Heart left ventricle (tissue), 16 donors: ENCODE data around the gene IPMK. TPM values are rescaled to one million over a fixed set of nuclear protein-coding genes. Genes with fewer than 3 reads are reported as not detected.

Experiments
- ATAC-seq, 4 donors: fragments of 200-7000 bp; cut with Tn5 transposase; one replicate each; pipeline ENCODE4 v1.9.1; 2020 to 2022; ENCODE audit warnings: moderate library complexity in 4 of 4, mild to moderate bottlenecking in 3 of 4, moderate number of reproducible peaks in 1 of 4
- DNase-seq, 5 donors: peaks; one replicate each; pipeline ENCODE4 v3.0.0-alpha.2; 2020
- H3K27ac ChIP-seq, 12 donors: fragments of 200-600 bp; sonication (generic) in 4 of 12; one replicate each; pipeline versions ENCODE4 v1.5.0 to v1.8.0; 2016 to 2022; ENCODE audit warnings: mild to moderate bottlenecking in 2 of 12
- H3K27me3 ChIP-seq, 9 donors: fragments of 200-600 bp; sonication (generic) in 2 of 9; one replicate each; pipeline versions ENCODE4 v1.5.1 to v1.8.0; 2016 to 2022; ENCODE audit warnings: mild to moderate bottlenecking in 3 of 9
- H3K36me3 ChIP-seq, 9 donors: fragments of 200-600 bp; sonication (generic) in 2 of 9; one replicate each; pipeline versions ENCODE4 v1.5.0 to v1.8.0; 2018 to 2022; ENCODE audit warnings: mild to moderate bottlenecking in 2 of 9
- H3K4me1 ChIP-seq, 12 donors: fragments of 200-600 bp; sonication (generic) in 4 of 12; one replicate each; pipeline versions ENCODE4 v1.5.0 to v1.8.0; 2016 to 2022; ENCODE audit warnings: mild to moderate bottlenecking in 3 of 12
- H3K4me3 ChIP-seq, 12 donors: fragments of 200-600 bp; sonication (generic) in 4 of 12; one replicate each; pipeline versions ENCODE4 v1.5.0 to v1.8.0; 2017 to 2022; ENCODE audit warnings: mild to moderate bottlenecking in 9 of 12, moderate library complexity in 4 of 12
- H3K9me3 ChIP-seq, 12 donors: fragments of 200-600 bp; sonication (generic) in 4 of 12; one replicate each; pipeline versions ENCODE4 v1.5.0 to v1.8.0; 2016 to 2022; ENCODE audit warnings: mild to moderate bottlenecking in 1 of 12
- POLR2A ChIP-seq, 2 donors: fragments of 450-650 bp; IDR thresholded peaks; one replicate each; pipeline ENCODE4 v1.6.1; 2017; ENCODE audit warnings: antibody characterized with exemption in 2 of 2, mild to moderate bottlenecking in 2 of 2, moderate library complexity in 2 of 2
- WGBS, 4 donors: extraction: QIAGEN DNeasy Blood & Tissue Kit in 2 of 4; methylation state at CpG; one replicate each; pipeline versions ENCODE4 v1.1.5 to v1.1.7; 2013 to 2018; 5-methylcytosine and 5-hydroxymethylcytosine counted together
- intact Hi-C, 10 donors: fragments of 100-400 bp; cut with DNase I; formaldehyde crosslinking; loops; one replicate each; pipeline versions ENCODE4 v1.11.1 to v1.14.2; 2022
- polyA plus RNA-seq, 2 donors: library from polyadenylated mRNA; stranded (reverse); fragments of 200-250 nt; gene quantifications; one replicate each; pipeline ENCODE4 v1.2.3, GENCODE V29; 2013
- total RNA-seq, 9 donors: library from RNA; depleted of rRNA in 2 of 9; stranded (reverse); fragments of >200 nt in 2 of 9; fragmentation: NEBNext Ultra II Directional in 3 of 9; extraction: Animal tissue kit (Norgen Biotek cat#: 25700) in 3 of 9; gene quantifications; one replicate each; pipeline versions ENCODE4 v1.1.0 to v1.2.4, GENCODE V29; 2016 to 2023
- TF ChIP-seq, protein P1 (sequence below), 12 donors: fragments of 200-600 bp; sonication (generic) in 4 of 12; IDR thresholded peaks; one replicate each; pipeline versions ENCODE4 v1.5.0 to v1.8.0; 2018 to 2022; ENCODE audit warnings: antibody characterized with exemption in 12 of 12, mild to moderate bottlenecking in 5 of 12
- donor health status: ischemic (EF 13 %, LVEDD 7.1; RV severe dilation, severe dysfunction).
- donor health status: healthy with polysubstance abuse.
- donor health status: DM: no; HTN: yes; CAD: no.
- donor health status: DM: no; HTN: no; CAD: no.
- donor health status: ischemic (EF 25% LVEDD 6.9; RV normal size, moderate dysfunction).
- donor health status: ischemic (EF 25% LVEDD 5.7; RV mildly dilated, moderate dysfunction).
- donor health status: healthy.
- donor health status: DM: yes; HTN: yes; CAD: no.
- donor health status: ischemic (EF 35%, LVEDD 5.7; RV mildly dilated, moderate dysfunction).
- donor health status: nonischemic (EF 11% LVEDD 7.7; RV severe dilation, severe dysfunction).
- donor health status: DM: yes; HTN: yes; CAD: no.
- donor health status: PGD.
- donor health status: ischemic (EF 29% LVEDD 5.4; RV normal size, mild dysfunction).
- donor health status: nonischemic (EF 23%, LVEDD 6.1; RV moderate dilation, normal function).

Gene IPMK
- total and polyA plus RNA-seq, 11 donors, result 0.95 to 4.2 (median 2.4) TPM

DNA sequence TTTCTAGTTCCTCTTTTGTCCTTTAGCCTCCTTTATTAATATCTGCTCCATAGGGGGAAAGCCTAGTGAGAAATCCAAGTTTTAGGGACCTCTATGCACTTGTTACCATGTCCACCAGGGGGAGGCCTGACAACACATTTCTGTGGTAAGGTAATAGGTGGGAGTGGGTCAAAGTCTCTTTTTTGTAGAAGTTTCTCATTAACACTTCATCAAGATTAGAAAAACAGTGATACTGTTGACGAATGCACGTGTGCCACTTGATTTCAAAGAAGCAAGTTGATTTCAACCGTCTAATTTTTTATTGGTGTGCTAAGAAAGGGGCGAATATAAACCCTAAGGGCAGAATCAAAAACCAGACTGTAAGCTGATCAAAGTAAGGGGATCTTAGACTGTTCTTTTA lies 31.9 kb upstream of the IPMK start:
- TF ChIP-seq, protein P1, sequence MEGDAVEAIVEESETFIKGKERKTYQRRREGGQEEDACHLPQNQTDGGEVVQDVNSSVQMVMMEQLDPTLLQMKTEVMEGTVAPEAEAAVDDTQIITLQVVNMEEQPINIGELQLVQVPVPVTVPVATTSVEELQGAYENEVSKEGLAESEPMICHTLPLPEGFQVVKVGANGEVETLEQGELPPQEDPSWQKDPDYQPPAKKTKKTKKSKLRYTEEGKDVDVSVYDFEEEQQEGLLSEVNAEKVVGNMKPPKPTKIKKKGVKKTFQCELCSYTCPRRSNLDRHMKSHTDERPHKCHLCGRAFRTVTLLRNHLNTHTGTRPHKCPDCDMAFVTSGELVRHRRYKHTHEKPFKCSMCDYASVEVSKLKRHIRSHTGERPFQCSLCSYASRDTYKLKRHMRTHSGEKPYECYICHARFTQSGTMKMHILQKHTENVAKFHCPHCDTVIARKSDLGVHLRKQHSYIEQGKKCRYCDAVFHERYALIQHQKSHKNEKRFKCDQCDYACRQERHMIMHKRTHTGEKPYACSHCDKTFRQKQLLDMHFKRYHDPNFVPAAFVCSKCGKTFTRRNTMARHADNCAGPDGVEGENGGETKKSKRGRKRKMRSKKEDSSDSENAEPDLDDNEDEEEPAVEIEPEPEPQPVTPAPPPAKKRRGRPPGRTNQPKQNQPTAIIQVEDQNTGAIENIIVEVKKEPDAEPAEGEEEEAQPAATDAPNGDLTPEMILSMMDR (IDR thresholded peaks at IDR 0.05), result peak; percentile 61 to 87 (median 77)
- no peak for TF ChIP-seq POLR2A (IDR thresholded peaks at IDR 0.05)
- no peaks in the 10 kb centered on the region for H3K36me3 ChIP-seq
- DNase-seq, result peak in 4 of 5 donors; percentile 34 to 53 (median 42)
- H3K27ac ChIP-seq, result no peak overlapping the region
- H3K9me3 ChIP-seq, result no peaks in the 10 kb centered on the region
- no peak overlapping the region for H3K4me3 ChIP-seq
- peaks cover 0 to 3% (median 0%) of the 10 kb centered on the region in 9 donors for H3K27me3 ChIP-seq
- 13 to 17% (median 16%) methylated on average over 4 of the region's 4 CpGs for WGBS, 4 donors
- peak in 3 of 4 donors; percentile 65 to 71 (median 69) for ATAC-seq
- intact Hi-C loops, result loop anchor here in 1 of 10 donors (5.0 kb wide), 1 partner anchor 88 kb away; the partner anchor contains the start of gene TFAM
- peaks cover 0 to 3% (median 0%) of the 10 kb centered on the region in 12 donors for H3K4me1 ChIP-seq

GRCh38 chr10:58293989-58294388 lies 26.3 kb upstream of the IPMK start:
- DNase-seq (no peak), ATAC-seq (no peak)
- intact Hi-C loops, result loop anchor here in 2 of 10 donors (5.0 kb wide), 1 partner anchor 117 kb away; no protein-coding TSS in a partner anchor
- Histone ChIP-seq H3K27me3 (no peaks in the 10 kb centered on the region), H3K27ac (no peak overlapping the region), H3K4me3 (no peak overlapping the region), H3K36me3 (peaks cover 0 to 10% (median 0%) of the 10 kb centered on the region in 9 donors), H3K9me3 (no peaks in the 10 kb centered on the region), H3K4me1 (no peaks in the 10 kb centered on the region)
- TF ChIP-seq POLR2A (IDR thresholded peaks at IDR 0.05), result no peak
- TF ChIP-seq, protein P1 (IDR thresholded peaks at IDR 0.05), result no peak
- 61 to 75% (median 66%) methylated on average over 5 of the region's 5 CpGs for WGBS, 4 donors

- H3K4me3 ChIP-seq, result no peak overlapping the region
- intact Hi-C loops, result loop anchor here (1.0 to 5.0 kb wide), 4 partner anchors 113 to 115 kb away; no protein-coding TSS in a partner anchor
- 68 to 81% (median 72%) methylated on average over 5 of the region's 5 CpGs for WGBS, 4 donors
- peak in 1 of 5 donors; percentile 24 for DNase-seq
- peak; percentile 37 to 75 (median 70) for ATAC-seq
- H3K4me1 ChIP-seq, result no peaks in the 10 kb centered on the region
- TF ChIP-seq POLR2A (IDR thresholded peaks at IDR 0.05), result no peak
- TF ChIP-seq, protein P1 (IDR thresholded peaks at IDR 0.05), result peak; percentile 60 to 83 (median 71)
- H3K9me3 ChIP-seq, result no peaks in the 10 kb centered on the region
- no peak overlapping the region for H3K27ac ChIP-seq
- H3K36me3 ChIP-seq, result peaks cover 0 to 29% (median 0%) of the 10 kb centered on the region in 9 donors
- H3K27me3 ChIP-seq, result no peaks in the 10 kb centered on the region
These were observed 24.0 kb upstream of the IPMK start for GRCh38 chr10:58291538-58292174.

GRCh38 chr10:58282615-58283014 lies 14.9 kb upstream of the IPMK start:
- ATAC-seq (peak in 3 of 4 donors; percentile 31 to 95 (median 69)), DNase-seq (no peak)
- no peak for TF ChIP-seq POLR2A (IDR thresholded peaks at IDR 0.05)
- TF ChIP-seq, protein P1 (IDR thresholded peaks at IDR 0.05), result no peak
- H3K27me3 ChIP-seq, result no peaks in the 10 kb centered on the region
- 44 to 61% (median 53%) methylated on average over 3 of the region's 3 CpGs for WGBS, 4 donors
- peaks cover 0 to 23% (median 0%) of the 10 kb centered on the region in 12 donors for H3K4me1 ChIP-seq
- no peaks in the 10 kb centered on the region for H3K9me3 ChIP-seq
- H3K27ac ChIP-seq, result peak overlapping the region in 5 of 12 donors; percentile 12 to 63 (median 43)
- peaks cover 0 to 31% (median 18%) of the 10 kb centered on the region in 9 donors for H3K36me3 ChIP-seq
- no peak overlapping the region for H3K4me3 ChIP-seq
- intact Hi-C loops, result no loop called here
